Spleen (tissue), 11 donors: ENCODE results near the gene DNAL4. TPM values are rescaled to one million over a fixed set of nuclear protein-coding genes. Genes with fewer than 3 reads are reported as not detected.

ENCODE experiments used
- DNase-seq: peaks from one replicate; pipeline ENCODE4 v3.0.0-alpha.2; 2020
- H3K27ac ChIP-seq, 8 donors: fragments of 200-600 bp; sonication (generic) in 7 of 8; 1 replicate in 4 of 8; 2 replicates in 4 of 8; pipeline versions ENCODE4 v1.5.0 to v1.8.0; 2016 to 2021; ENCODE audit warnings: inconsistent platforms in 4 of 8, mild to moderate bottlenecking in 4 of 8, moderate library complexity in 1 of 8
- H3K27me3 ChIP-seq, 7 donors: fragments of 200-600 bp; sonication (generic) in 6 of 7; replicated peaks in 1 of 7; 1 replicate in 4 of 7; 2 replicates in 3 of 7; pipeline versions ENCODE4 v1.5.0 to v1.8.0; 2016 to 2021; ENCODE audit warnings: inconsistent platforms in 3 of 7, mild to moderate bottlenecking in 1 of 7
- H3K36me3 ChIP-seq, 6 donors: fragments of 200-600 bp; sonication (generic) in 5 of 6; 1 replicate in 4 of 6; 2 replicates in 2 of 6; pipeline versions ENCODE4 v1.5.0 to v1.8.0; 2016 to 2021; ENCODE audit warnings: inconsistent platforms in 2 of 6
- H3K4me1 ChIP-seq, 6 donors: fragments of 200-600 bp; sonication (generic) in 5 of 6; 1 replicate in 3 of 6; 2 replicates in 3 of 6; pipeline versions ENCODE4 v1.5.0 to v1.8.0; 2016 to 2021; ENCODE audit warnings: inconsistent platforms in 3 of 6
- H3K4me3 ChIP-seq, 8 donors: fragments of 200-600 bp; sonication (generic) in 7 of 8; 1 replicate in 4 of 8; 2 replicates in 4 of 8; pipeline versions ENCODE4 v1.5.0 to v1.8.0; 2016 to 2021; ENCODE audit warnings: inconsistent platforms in 4 of 8, mild to moderate bottlenecking in 4 of 8, moderate library complexity in 2 of 8
- H3K9me3 ChIP-seq, 8 donors: fragments of 200-600 bp; sonication (generic) in 7 of 8; 1 replicate in 4 of 8; 2 replicates in 4 of 8; pipeline versions ENCODE4 v1.5.0 to v1.8.0; 2016 to 2021; ENCODE audit warnings: inconsistent platforms in 4 of 8
- POLR2A ChIP-seq, 3 donors: fragments of 450-650 bp; IDR thresholded peaks; one replicate each; pipeline ENCODE4 v1.5.1; 2017; ENCODE audit warnings: antibody characterized with exemption in 3 of 3, mild to moderate bottlenecking in 1 of 3
- POLR2AphosphoS5 ChIP-seq, 3 donors: sonication (generic); formaldehyde crosslinking; IDR thresholded peaks; one replicate each; pipeline ENCODE4 v1.5.1; 2017; ENCODE audit warnings: antibody characterized with exemption in 3 of 3
- WGBS, 5 donors: extraction: QIAGEN DNeasy Blood & Tissue Kit in 3 of 5; methylation state at CpG; one replicate each; pipeline versions ENCODE4 v1.1.5 to v1.1.7; 2013 to 2018; 5-methylcytosine and 5-hydroxymethylcytosine counted together
- intact Hi-C: fragments of 100-400 bp; cut with DNase I; formaldehyde crosslinking; loops from one replicate; pipeline ENCODE4 v1.15.0; 2023; ENCODE audit warnings: low total_unique reads
- polyA plus RNA-seq, 3 donors: library from polyadenylated mRNA; stranded (reverse); fragments of 200-250 nt; gene quantifications; one replicate each; pipeline ENCODE4 v1.2.1, GENCODE V29; 2013
- total RNA-seq, 7 donors: library from RNA; depleted of rRNA in 3 of 7; stranded (reverse); fragments of >200 nt in 3 of 7; fragmentation: NEBNext Ultra II Directional in 4 of 7; extraction: Animal tissue kit (Norgen Biotek cat#: 25700) in 4 of 7; gene quantifications; one replicate each; pipeline versions ENCODE4 v1.1.0 to v1.2.1, GENCODE V29; 2016 to 2021
- TF ChIP-seq, protein P1 (sequence below), 11 experiments: fragments of 200-600 bp in 7 of 11; fragments of 450-650 bp in 4 of 11; sonication (generic) in 4 of 11; IDR thresholded peaks in 8 of 11; conservative IDR thresholded peaks in 3 of 11; 1 replicate in 7 of 11; 2 replicates in 4 of 11; pipeline versions ENCODE4 v1.4.0 to v1.8.0; 2016 to 2021; ENCODE audit warnings: antibody characterized with exemption in 11 of 11, inconsistent platforms in 4 of 11, mild to moderate bottlenecking in 1 of 11
- donor health status: healthy with polysubstance abuse.
- donor health status: DM: no; HTN: no; CAD: no; lungs with moderate emphysema.
- donor health status: DM: no; HTN: no; CAD: no.
- donor health status: Bipolar disorder and iron deficiency.
- donor health status: healthy.
- donor health status: DM: no; HTN: no; CAD: no.
- donor health status: DM: yes; HTN: yes; CAD: no.

Gene DNAL4
- total and polyA plus RNA-seq, 10 donors = 8.6 to 17.6 (median 12.5) TPM

DNA sequence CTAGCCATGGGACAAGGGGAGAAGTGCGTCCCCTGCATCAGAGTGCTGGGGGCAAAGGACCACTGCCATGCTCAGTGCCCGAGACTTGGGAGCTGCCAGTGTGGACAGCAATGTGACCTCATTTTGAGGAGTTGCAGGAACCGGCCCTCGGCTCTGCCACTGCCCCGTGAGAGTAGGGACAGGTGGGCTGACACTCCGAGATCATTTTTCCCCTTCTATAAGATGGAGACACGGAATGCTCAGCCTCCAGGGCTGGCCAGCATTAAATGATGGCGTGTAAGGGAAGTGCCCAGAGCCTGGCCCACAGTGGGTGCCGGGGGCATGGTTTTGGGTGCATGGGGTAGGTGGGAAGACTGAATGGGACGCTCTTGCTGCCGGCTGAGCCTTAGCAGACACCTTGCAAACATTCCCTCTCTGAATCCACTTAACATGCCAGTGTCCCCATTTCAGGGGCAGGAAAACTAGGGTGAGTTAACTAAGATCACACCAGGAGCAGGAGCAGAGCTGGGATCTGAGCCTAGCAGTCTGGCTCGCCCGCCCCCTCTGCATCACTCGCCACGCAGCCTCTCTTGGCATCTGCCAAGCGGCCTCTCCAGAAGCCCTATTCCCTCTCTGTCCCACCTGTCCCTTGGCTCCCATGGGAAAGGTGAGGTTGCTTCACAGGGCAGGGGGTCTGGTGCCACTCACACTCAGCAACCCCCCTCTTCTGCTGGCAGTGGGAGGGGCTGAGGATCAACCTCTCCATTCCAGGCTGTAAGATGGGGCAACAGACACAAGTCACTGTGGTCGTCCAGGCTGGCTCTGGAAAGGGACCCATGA is 36.3 kb upstream of the DNAL4 start:
- WGBS, 5 donors = 80 to 93% (median 90%) methylated on average over 16 to 17 of the region's 17 CpGs
- Histone ChIP-seq H3K4me1 (no peaks in the 10 kb centered on the region), H3K9me3 (peaks cover 0 to 3% (median 0%) of the 10 kb centered on the region in 8 donors), H3K36me3 (no peaks in the 10 kb centered on the region), H3K27me3 (peaks cover 0 to 15% (median 0%) of the 10 kb centered on the region in 7 donors), H3K27ac (no peak overlapping the region), H3K4me3 (no peak overlapping the region)
- intact Hi-C loops = no loop called here
- TF ChIP-seq, protein P1, sequence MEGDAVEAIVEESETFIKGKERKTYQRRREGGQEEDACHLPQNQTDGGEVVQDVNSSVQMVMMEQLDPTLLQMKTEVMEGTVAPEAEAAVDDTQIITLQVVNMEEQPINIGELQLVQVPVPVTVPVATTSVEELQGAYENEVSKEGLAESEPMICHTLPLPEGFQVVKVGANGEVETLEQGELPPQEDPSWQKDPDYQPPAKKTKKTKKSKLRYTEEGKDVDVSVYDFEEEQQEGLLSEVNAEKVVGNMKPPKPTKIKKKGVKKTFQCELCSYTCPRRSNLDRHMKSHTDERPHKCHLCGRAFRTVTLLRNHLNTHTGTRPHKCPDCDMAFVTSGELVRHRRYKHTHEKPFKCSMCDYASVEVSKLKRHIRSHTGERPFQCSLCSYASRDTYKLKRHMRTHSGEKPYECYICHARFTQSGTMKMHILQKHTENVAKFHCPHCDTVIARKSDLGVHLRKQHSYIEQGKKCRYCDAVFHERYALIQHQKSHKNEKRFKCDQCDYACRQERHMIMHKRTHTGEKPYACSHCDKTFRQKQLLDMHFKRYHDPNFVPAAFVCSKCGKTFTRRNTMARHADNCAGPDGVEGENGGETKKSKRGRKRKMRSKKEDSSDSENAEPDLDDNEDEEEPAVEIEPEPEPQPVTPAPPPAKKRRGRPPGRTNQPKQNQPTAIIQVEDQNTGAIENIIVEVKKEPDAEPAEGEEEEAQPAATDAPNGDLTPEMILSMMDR (IDR thresholded peaks at IDR 0.05 in 8 of 11, conservative IDR thresholded peaks at IDR 0.05 in 3 of 11) = no peak
- TF ChIP-seq POLR2AphosphoS5 (IDR thresholded peaks at IDR 0.05) (no peak), POLR2A (IDR thresholded peaks at IDR 0.05) (no peak)
- no peak for DNase-seq

DNA sequence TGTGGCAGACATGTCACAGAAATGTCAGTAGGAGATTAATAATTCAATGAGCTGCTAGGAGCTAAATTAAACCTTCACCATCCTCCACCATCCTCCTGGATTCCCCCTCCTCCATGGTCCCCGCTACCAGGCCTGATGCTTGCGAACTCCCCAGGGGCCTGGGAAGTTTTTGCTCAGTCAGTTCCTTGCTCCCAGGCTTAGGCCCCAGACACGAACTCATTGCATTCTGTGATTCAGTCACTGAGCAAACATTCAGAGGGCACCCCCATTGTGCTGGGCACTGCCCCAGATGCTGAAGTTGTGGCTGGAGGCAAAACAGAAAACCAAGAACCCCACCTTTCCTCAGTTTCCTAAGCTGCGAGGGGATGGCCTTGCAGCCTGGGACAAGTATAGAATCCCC is 35.5 kb upstream of the DNAL4 start:
- H3K4me1 ChIP-seq = no peaks in the 10 kb centered on the region
- peaks cover 0 to 3% (median 0%) of the 10 kb centered on the region in 8 donors for H3K9me3 ChIP-seq
- no peak for DNase-seq
- peaks cover 0 to 8% (median 0%) of the 10 kb centered on the region in 7 donors for H3K27me3 ChIP-seq
- 75 to 95% (median 90%) methylated on average over 4 of the region's 4 CpGs for WGBS, 5 donors
- H3K4me3 ChIP-seq = no peak overlapping the region
- intact Hi-C loops = no loop called here
- no peak overlapping the region for H3K27ac ChIP-seq
- H3K36me3 ChIP-seq = no peaks in the 10 kb centered on the region
- no peak for TF ChIP-seq POLR2A (IDR thresholded peaks at IDR 0.05)
- no peak for TF ChIP-seq POLR2AphosphoS5 (IDR thresholded peaks at IDR 0.05)
- TF ChIP-seq, protein P1 (IDR thresholded peaks at IDR 0.05 in 8 of 11, conservative IDR thresholded peaks at IDR 0.05 in 3 of 11) = no peak

DNA sequence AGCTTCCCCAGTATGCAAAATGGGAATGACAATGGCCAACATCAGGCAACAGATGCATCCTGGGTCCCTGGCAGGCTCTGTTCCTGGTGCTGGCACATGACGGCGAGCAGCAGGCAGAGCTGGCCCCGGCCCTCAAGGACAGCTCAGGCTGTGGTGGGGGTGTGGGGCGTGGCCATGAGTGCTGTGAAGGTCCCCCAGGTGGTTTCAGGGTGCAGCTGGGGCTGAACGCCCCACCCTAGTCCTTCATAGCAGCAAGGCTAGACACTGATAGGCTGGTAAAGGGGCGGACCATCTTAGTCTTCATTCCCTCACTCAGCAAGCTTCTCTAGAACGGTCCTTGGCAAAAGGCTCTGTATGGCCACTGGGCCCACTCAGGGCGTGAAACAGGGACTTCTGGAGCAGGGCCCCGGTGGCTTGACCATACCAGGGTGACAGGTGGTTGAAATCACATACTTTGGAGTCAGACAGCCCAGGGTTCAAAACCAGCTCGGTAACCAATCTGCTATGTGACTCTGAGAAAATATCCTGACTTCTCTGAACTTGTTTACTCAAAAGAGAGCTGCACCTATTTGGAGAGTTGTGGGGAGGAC is 34.8 kb upstream of the DNAL4 start:
- intact Hi-C loops = no loop called here
- Histone ChIP-seq H3K27me3 (peaks cover 0 to 8% (median 0%) of the 10 kb centered on the region in 7 donors), H3K9me3 (peaks cover 0 to 3% (median 0%) of the 10 kb centered on the region in 8 donors), H3K4me1 (no peaks in the 10 kb centered on the region), H3K36me3 (no peaks in the 10 kb centered on the region), H3K27ac (no peak overlapping the region), H3K4me3 (no peak overlapping the region)
- DNase-seq = no peak
- 68 to 85% (median 81%) methylated on average over 5 to 10 of the region's 10 CpGs for WGBS, 5 donors
- TF ChIP-seq POLR2A (IDR thresholded peaks at IDR 0.05) = no peak
- TF ChIP-seq, protein P1 (IDR thresholded peaks at IDR 0.05 in 8 of 11, conservative IDR thresholded peaks at IDR 0.05 in 3 of 11) = no peak
- no peak for TF ChIP-seq POLR2AphosphoS5 (IDR thresholded peaks at IDR 0.05)

DNA sequence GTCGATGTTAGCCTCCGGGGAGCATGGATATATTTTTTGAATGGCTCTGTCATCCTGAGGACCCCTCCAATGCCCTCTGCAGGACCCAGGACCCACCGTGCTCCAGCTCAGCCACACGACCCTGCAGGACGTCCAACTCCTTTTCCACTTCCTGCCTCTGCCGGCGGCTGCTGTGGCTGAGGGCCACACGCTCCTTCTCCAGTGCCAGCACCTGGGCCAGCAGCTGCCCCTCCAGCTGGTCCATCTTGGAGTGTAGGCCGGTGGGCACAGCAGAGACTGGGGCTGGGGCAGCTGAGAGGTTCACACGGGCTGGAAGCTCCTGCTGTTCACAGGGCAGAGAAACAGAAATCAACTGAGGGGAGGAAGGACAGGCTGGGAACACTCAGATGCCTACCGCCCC is 34.2 kb upstream of the DNAL4 start:
- no peak overlapping the region for H3K4me3 ChIP-seq
- TF ChIP-seq POLR2AphosphoS5 (IDR thresholded peaks at IDR 0.05) (no peak), POLR2A (IDR thresholded peaks at IDR 0.05) (no peak)
- TF ChIP-seq, protein P1 (IDR thresholded peaks at IDR 0.05 in 8 of 11, conservative IDR thresholded peaks at IDR 0.05 in 3 of 11) = no peak
- WGBS, 5 donors = 61 to 78% (median 62%) methylated on average over 11 of the region's 11 CpGs
- no peak for DNase-seq
- no peaks in the 10 kb centered on the region for H3K4me1 ChIP-seq
- H3K9me3 ChIP-seq = peaks cover 0 to 3% (median 0%) of the 10 kb centered on the region in 8 donors
- H3K36me3 ChIP-seq = no peaks in the 10 kb centered on the region
- no peak overlapping the region for H3K27ac ChIP-seq
- peaks cover 0 to 7% (median 0%) of the 10 kb centered on the region in 7 donors for H3K27me3 ChIP-seq
- intact Hi-C loops = no loop called here
